SH-SY5Y (cell line): ENCODE measurements around the gene SLC44A5.

ENCODE experiments used
- GATA2 ChIP-seq: IDR thresholded peaks from 2 replicates; pipeline ENCODE4 v1.6.1; 2011; ENCODE audit warnings: mild to moderate bottlenecking, low read depth, low read length
- GATA3 ChIP-seq: IDR thresholded peaks from 2 replicates; pipeline ENCODE4 v1.6.1; 2011; ENCODE audit warnings: low read depth, mild to moderate bottlenecking, low read length, moderate library complexity

DNA sequence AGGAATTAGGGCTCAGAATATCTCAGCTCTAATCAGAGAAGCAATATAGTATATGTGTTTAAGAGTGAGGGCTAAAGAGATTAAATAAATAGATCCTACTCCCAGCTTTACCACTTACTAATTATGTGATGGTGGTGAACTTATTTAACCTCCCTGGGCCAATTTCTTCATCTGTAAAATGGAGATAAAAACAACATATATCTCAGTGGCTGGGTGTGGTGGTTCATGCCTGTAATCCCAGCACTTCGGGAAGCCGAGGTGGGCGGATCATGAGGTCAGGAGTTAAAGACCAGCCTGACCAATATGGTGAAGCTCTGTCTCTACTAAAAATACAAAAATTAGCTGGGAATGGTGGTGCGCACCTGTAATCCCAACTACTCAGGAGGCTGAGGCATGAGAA lies 135.2 kb downstream of the SLC44A5 start:
- TF ChIP-seq GATA2 (no peak), GATA3 (no peak)
